NCI-H226 (cell line): ENCODE data around the gene POLR2J.
"Not testable (repeated sequence)": the region's sequence is repeated elsewhere in the genome, so short reads cannot be mapped to it uniquely, and the experiment has no call there.

Experiments
- DNase-seq: peaks from one replicate; pipeline ENCODE4 v3.0.0-alpha.2; 2015

POLR2J gene

GRCh38 chr7:102494473-102495149 is 15.9 kb upstream of the POLR2J start:
- DNase-seq = not testable (repeated sequence)

- not testable (repeated sequence) for DNase-seq
Observed at GRCh38 chr7:102494026-102494425, 15.3 kb upstream of the POLR2J start.

- DNase-seq = not testable (repeated sequence)
Observed at GRCh38 chr7:102493220-102493935, 14.7 kb upstream of the POLR2J start.

GRCh38 chr7:102490529-102491075 is 11.9 kb upstream of the POLR2J start:
- not testable (repeated sequence) for DNase-seq

GRCh38 chr7:102484317-102484716 is 5.6 kb upstream of the POLR2J start:
- DNase-seq = not testable (repeated sequence)

GRCh38 chr7:102481962-102482361 is 3.2 kb upstream of the POLR2J start:
- DNase-seq = not testable (repeated sequence)

GRCh38 chr7:102479982-102480637 is 1.4 kb upstream of the POLR2J start:
- not testable (repeated sequence) for DNase-seq

GRCh38 chr7:102479209-102479584 is 475 bp upstream of the POLR2J start:
- not testable (repeated sequence) for DNase-seq

- not testable (repeated sequence) for DNase-seq
Observed at GRCh38 chr7:102474736-102475435, 3.8 kb downstream of the POLR2J start.

- DNase-seq = not testable (repeated sequence)
Observed at GRCh38 chr7:102474116-102474515, 4.6 kb downstream of the POLR2J start.

- DNase-seq = no peak
Observed at GRCh38 chr7:102473271-102473991, 5.3 kb downstream of the POLR2J start.

- no peak for DNase-seq
Observed at GRCh38 chr7:102472126-102473041, 6.3 kb downstream of the POLR2J start.

GRCh38 chr7:102471791-102472125 is 7.0 kb downstream of the POLR2J start:
- no peak for DNase-seq

- no peak for DNase-seq
Observed at GRCh38 chr7:102469972-102470825, 8.5 kb downstream of the POLR2J start.

- DNase-seq = no peak
Observed at GRCh38 chr7:102469351-102469971, 9.3 kb downstream of the POLR2J start.

- DNase-seq = no peak
Observed at GRCh38 chr7:102468478-102469350, 10.0 kb downstream of the POLR2J start.

GRCh38 chr7:102467581-102468477 is 10.9 kb downstream of the POLR2J start:
- DNase-seq = no peak

GRCh38 chr7:102466097-102466496 is 12.6 kb downstream of the POLR2J start:
- no peak for DNase-seq
